ENCODE results near the gene RAB31. TPM values are rescaled to one million over a fixed set of nuclear protein-coding genes. Genes with fewer than 3 reads are reported as not detected.

RAB31 gene
- polyA plus RNA-seq, 1 donor (not counting 4 experiments of a cell fraction or from before 2014, with no cell fraction given): 47.0 TPM

DNA sequence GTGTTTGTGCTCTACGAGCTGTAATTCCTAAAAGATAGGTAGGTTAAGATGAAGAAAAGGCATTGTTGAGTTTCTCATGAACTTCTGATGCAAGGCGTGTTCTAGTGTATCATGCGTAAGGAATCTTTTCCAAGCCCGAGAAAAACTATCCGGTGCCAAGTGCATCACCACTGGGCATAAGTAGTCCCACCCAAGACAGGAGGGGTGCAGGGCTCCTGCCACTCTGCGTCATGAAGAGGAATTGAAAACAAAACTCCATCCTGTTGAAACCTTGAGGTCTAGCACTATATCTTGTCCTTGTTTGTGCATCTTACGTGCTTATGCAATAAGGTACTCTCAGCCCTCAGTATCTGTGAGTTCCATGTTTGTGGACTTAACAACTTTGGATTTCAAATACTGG, 45.7 kb downstream of the RAB31 start:
- Histone ChIP-seq H4K20me1 (ENCODE audit: control insufficient read depth, extremely low read depth, insufficient read depth, low read length) (no peaks in the 10 kb centered on the region), H3K4me2 (ENCODE audit: control insufficient read depth, extremely low read depth, insufficient read depth, low read depth, low read length) (no peak overlapping the region), H3K79me2 (ENCODE audit: control insufficient read depth, insufficient read depth, low read length) (peaks cover 16% of the 10 kb centered on the region), H3K27me3 (ENCODE audit: control insufficient read depth, extremely low read depth, insufficient read depth, low read length) (no peaks in the 10 kb centered on the region), H3K9me1 (ENCODE audit: control insufficient read depth, extremely low read depth, insufficient read depth, low read length) (peaks cover 6% of the 10 kb centered on the region), H3K4me3 (ENCODE audit: control insufficient read depth in 2 of 3, extremely low read depth in 1 of 3, insufficient read depth in 2 of 3, low read depth in 1 of 3, low read length in 3 of 3) (no peak overlapping the region), H3K9me3 (ENCODE audit: control insufficient read depth, low read depth, low read length) (no peaks in the 10 kb centered on the region), H3K4me1 (ENCODE audit: control insufficient read depth, extremely low read depth, insufficient read depth, low read length) (peaks cover 13% of the 10 kb centered on the region), H3K27ac (ENCODE audit: control insufficient read depth, insufficient read depth, low read length) (no peak overlapping the region), H3K36me3 (ENCODE audit: control insufficient read depth in 2 of 2, extremely low read depth in 1 of 2, insufficient read depth in 2 of 2, low read length in 2 of 2) (peaks cover 0 to 2% of the 10 kb centered on the region in 2 experiments), H2AFZ (ENCODE audit: control insufficient read depth, low read length) (no peak overlapping the region), H3K9ac (ENCODE audit: control insufficient read depth, extremely low read depth, insufficient read depth, low read length) (no peak overlapping the region)
- DNase-seq (ENCODE audit: low read depth, low spot score) (no peak), FAIRE-seq (no peak)
- TF ChIP-seq CTCF (optimal IDR thresholded peaks at IDR 0.05 in 1 of 3, IDR thresholded peaks at IDR 0.05 in 1 of 3, conservative IDR thresholded peaks at IDR 0.05 in 1 of 3; ENCODE audit: extremely low read depth in 1 of 3, insufficient read depth in 2 of 3, low read length in 3 of 3): no peak
- TF ChIP-seq EZH2 (IDR thresholded peaks at IDR 0.05; ENCODE audit: low read length): no peak
- dilution Hi-C loops (cut with MboI; ENCODE audit: extremely low pct_ligation_motif_present, low sequenced_read_pairs): no loop called here

DNA sequence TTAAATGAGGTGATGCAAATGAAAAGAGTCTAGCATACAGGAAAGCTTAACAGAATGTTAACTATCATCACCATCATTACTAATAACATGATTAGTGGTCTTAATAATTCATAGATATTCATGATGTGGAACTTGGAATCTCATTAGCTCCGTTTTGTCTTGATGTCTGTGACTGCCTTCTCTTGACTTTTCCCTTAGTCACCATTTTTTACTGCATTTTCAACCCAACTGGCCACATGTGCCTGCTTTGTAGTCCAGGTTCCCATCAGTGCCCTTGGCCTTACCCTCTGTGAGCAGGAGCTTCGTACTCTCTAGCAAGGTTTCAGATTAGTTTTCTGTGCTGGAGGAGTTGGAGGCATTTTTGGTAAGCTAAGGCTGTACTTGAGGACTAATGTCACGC, 47.0 kb downstream of the RAB31 start:
- Histone ChIP-seq H3K4me3 (ENCODE audit: control insufficient read depth in 2 of 3, extremely low read depth in 1 of 3, insufficient read depth in 2 of 3, low read depth in 1 of 3, low read length in 3 of 3) (no peak overlapping the region), H2AFZ (ENCODE audit: control insufficient read depth, low read length) (no peak overlapping the region), H3K4me1 (ENCODE audit: control insufficient read depth, extremely low read depth, insufficient read depth, low read length) (peaks cover 13% of the 10 kb centered on the region), H3K79me2 (ENCODE audit: control insufficient read depth, insufficient read depth, low read length) (peaks cover 19% of the 10 kb centered on the region), H3K9me3 (ENCODE audit: control insufficient read depth, low read depth, low read length) (no peaks in the 10 kb centered on the region), H3K27me3 (ENCODE audit: control insufficient read depth, extremely low read depth, insufficient read depth, low read length) (no peaks in the 10 kb centered on the region), H3K27ac (ENCODE audit: control insufficient read depth, insufficient read depth, low read length) (no peak overlapping the region), H3K9ac (ENCODE audit: control insufficient read depth, extremely low read depth, insufficient read depth, low read length) (no peak overlapping the region), H3K4me2 (ENCODE audit: control insufficient read depth, extremely low read depth, insufficient read depth, low read depth, low read length) (no peak overlapping the region), H4K20me1 (ENCODE audit: control insufficient read depth, extremely low read depth, insufficient read depth, low read length) (no peaks in the 10 kb centered on the region), H3K9me1 (ENCODE audit: control insufficient read depth, extremely low read depth, insufficient read depth, low read length) (peaks cover 6% of the 10 kb centered on the region), H3K36me3 (ENCODE audit: control insufficient read depth in 2 of 2, extremely low read depth in 1 of 2, insufficient read depth in 2 of 2, low read length in 2 of 2) (peaks cover 0 to 2% of the 10 kb centered on the region in 2 experiments)
- FAIRE-seq (no peak), DNase-seq (ENCODE audit: low read depth, low spot score) (no peak)
- TF ChIP-seq EZH2 (IDR thresholded peaks at IDR 0.05; ENCODE audit: low read length): no peak
- no peak for TF ChIP-seq CTCF (optimal IDR thresholded peaks at IDR 0.05 in 1 of 3, IDR thresholded peaks at IDR 0.05 in 1 of 3, conservative IDR thresholded peaks at IDR 0.05 in 1 of 3; ENCODE audit: extremely low read depth in 1 of 3, insufficient read depth in 2 of 3, low read length in 3 of 3)
- dilution Hi-C loops (cut with MboI; ENCODE audit: extremely low pct_ligation_motif_present, low sequenced_read_pairs): no loop called here

All from keratinocyte (primary cell).